ENCODE results near the gene VTCN1. TPM values are rescaled to one million over a fixed set of nuclear protein-coding genes. Genes with fewer than 3 reads are reported as not detected.

Gene VTCN1
- total and polyA plus RNA-seq, 3 experiments from 2014 or later: not detected

- H3K4me1 ChIP-seq (ENCODE audit: insufficient read depth, low read length): no peaks in the 10 kb centered on the region
- no peaks in the 10 kb centered on the region for H3K27me3 ChIP-seq (ENCODE audit: insufficient read depth, low read length, poor library complexity, severe bottlenecking)
- no peaks in the 10 kb centered on the region for H3K36me3 Mint-ChIP-seq
- no peak for DNase-seq
- no peaks in the 10 kb centered on the region for H3K9me3 Mint-ChIP-seq
- no peaks in the 10 kb centered on the region for H3K36me3 ChIP-seq (ENCODE audit: insufficient read depth, low read length)
- no peak overlapping the region for H3K27ac ChIP-seq (ENCODE audit: low read depth, low read length)
- H3K4me3 ChIP-seq (ENCODE audit: low read length): no peak overlapping the region
- no peak overlapping the region for H3K4me3 Mint-ChIP-seq
- CTCF ChIA-PET: no interaction called here
- no peak overlapping the region for H3K27ac Mint-ChIP-seq
- no peaks in the 10 kb centered on the region for H3K4me1 Mint-ChIP-seq
- POLR2A ChIA-PET: no interaction called here
- peaks cover 0 to 3% of the 10 kb centered on the region in 2 donors for H3K27me3 Mint-ChIP-seq
- no peaks in the 10 kb centered on the region for H3K9me3 ChIP-seq (ENCODE audit: low read length)
Observed at GRCh38 chr1:117173006-117173405, 37.7 kb downstream of the VTCN1 start.

GRCh38 chr1:117171900-117172511 lies 38.7 kb downstream of the VTCN1 start:
- no peak for DNase-seq
- H3K4me1 ChIP-seq (ENCODE audit: insufficient read depth, low read length): no peaks in the 10 kb centered on the region
- Mint-ChIP-seq H3K36me3 (no peaks in the 10 kb centered on the region), H3K4me1 (no peaks in the 10 kb centered on the region), H3K4me3 (no peak overlapping the region), H3K27ac (no peak overlapping the region), H3K9me3 (no peaks in the 10 kb centered on the region), H3K27me3 (peaks cover 4 to 5% of the 10 kb centered on the region in 2 donors)
- ChIA-PET CTCF (no interaction called here), POLR2A (no interaction called here)
- H3K9me3 ChIP-seq (ENCODE audit: low read length): no peaks in the 10 kb centered on the region
- no peak overlapping the region for H3K4me3 ChIP-seq (ENCODE audit: low read length)
- no peak overlapping the region for H3K27ac ChIP-seq (ENCODE audit: low read depth, low read length)
- no peaks in the 10 kb centered on the region for H3K36me3 ChIP-seq (ENCODE audit: insufficient read depth, low read length)
- no peaks in the 10 kb centered on the region for H3K27me3 ChIP-seq (ENCODE audit: insufficient read depth, low read length, poor library complexity, severe bottlenecking)

GRCh38 chr1:117169871-117170596 lies 40.7 kb downstream of the VTCN1 start:
- Mint-ChIP-seq H3K9me3 (no peaks in the 10 kb centered on the region), H3K27me3 (peaks cover 4 to 5% of the 10 kb centered on the region in 2 donors), H3K27ac (no peak overlapping the region), H3K4me3 (no peak overlapping the region), H3K4me1 (no peaks in the 10 kb centered on the region), H3K36me3 (no peaks in the 10 kb centered on the region)
- POLR2A ChIA-PET: no interaction called here
- H3K36me3 ChIP-seq (ENCODE audit: insufficient read depth, low read length): no peaks in the 10 kb centered on the region
- CTCF ChIA-PET: no interaction called here
- H3K4me3 ChIP-seq (ENCODE audit: low read length): no peak overlapping the region
- no peak for DNase-seq
- H3K4me1 ChIP-seq (ENCODE audit: insufficient read depth, low read length): no peaks in the 10 kb centered on the region
- no peaks in the 10 kb centered on the region for H3K9me3 ChIP-seq (ENCODE audit: low read length)
- no peaks in the 10 kb centered on the region for H3K27me3 ChIP-seq (ENCODE audit: insufficient read depth, low read length, poor library complexity, severe bottlenecking)
- H3K27ac ChIP-seq (ENCODE audit: low read depth, low read length): no peak overlapping the region

GRCh38 chr1:117167402-117167801 lies 43.3 kb downstream of the VTCN1 start:
- H3K36me3 ChIP-seq (ENCODE audit: insufficient read depth, low read length): no peaks in the 10 kb centered on the region
- DNase-seq: no peak
- ChIA-PET POLR2A (interaction anchor here (0.7 kb wide), 1 partner anchor 418 kb away, joined by 3 read pairs; no protein-coding TSS in a partner anchor), CTCF (no interaction called here)
- H3K4me1 ChIP-seq (ENCODE audit: insufficient read depth, low read length): no peaks in the 10 kb centered on the region
- H3K4me1 Mint-ChIP-seq: no peaks in the 10 kb centered on the region
- H3K27ac ChIP-seq (ENCODE audit: low read depth, low read length): no peak overlapping the region
- peaks cover 9 to 17% of the 10 kb centered on the region in 2 donors for H3K27me3 Mint-ChIP-seq
- no peaks in the 10 kb centered on the region for H3K9me3 ChIP-seq (ENCODE audit: low read length)
- no peak overlapping the region for H3K4me3 ChIP-seq (ENCODE audit: low read length)
- no peak overlapping the region for H3K4me3 Mint-ChIP-seq
- no peaks in the 10 kb centered on the region for H3K36me3 Mint-ChIP-seq
- H3K9me3 Mint-ChIP-seq: no peaks in the 10 kb centered on the region
- no peaks in the 10 kb centered on the region for H3K27me3 ChIP-seq (ENCODE audit: insufficient read depth, low read length, poor library complexity, severe bottlenecking)
- H3K27ac Mint-ChIP-seq: peak overlapping the region in 2 of 8 donors; percentile 34 to 66

GRCh38 chr1:117166076-117166475 lies 44.7 kb downstream of the VTCN1 start:
- Mint-ChIP-seq H3K4me3 (no peak overlapping the region), H3K9me3 (no peaks in the 10 kb centered on the region), H3K27ac (no peak overlapping the region), H3K4me1 (no peaks in the 10 kb centered on the region), H3K27me3 (peaks cover 12 to 30% of the 10 kb centered on the region in 2 donors), H3K36me3 (no peaks in the 10 kb centered on the region)
- no peaks in the 10 kb centered on the region for H3K27me3 ChIP-seq (ENCODE audit: insufficient read depth, low read length, poor library complexity, severe bottlenecking)
- no peaks in the 10 kb centered on the region for H3K4me1 ChIP-seq (ENCODE audit: insufficient read depth, low read length)
- no peak overlapping the region for H3K27ac ChIP-seq (ENCODE audit: low read depth, low read length)
- no peaks in the 10 kb centered on the region for H3K9me3 ChIP-seq (ENCODE audit: low read length)
- H3K36me3 ChIP-seq (ENCODE audit: insufficient read depth, low read length): no peaks in the 10 kb centered on the region
- ChIA-PET CTCF (no interaction called here), POLR2A (no interaction called here)
- no peak overlapping the region for H3K4me3 ChIP-seq (ENCODE audit: low read length)
- no peak for DNase-seq

- Mint-ChIP-seq H3K36me3 (no peaks in the 10 kb centered on the region), H3K9me3 (no peaks in the 10 kb centered on the region), H3K27me3 (peaks cover 14 to 43% of the 10 kb centered on the region in 2 donors), H3K27ac (no peak overlapping the region), H3K4me3 (no peak overlapping the region), H3K4me1 (no peaks in the 10 kb centered on the region)
- no peaks in the 10 kb centered on the region for H3K27me3 ChIP-seq (ENCODE audit: insufficient read depth, low read length, poor library complexity, severe bottlenecking)
- POLR2A ChIA-PET: no interaction called here
- no peaks in the 10 kb centered on the region for H3K9me3 ChIP-seq (ENCODE audit: low read length)
- no peak for DNase-seq
- no peak overlapping the region for H3K27ac ChIP-seq (ENCODE audit: low read depth, low read length)
- H3K36me3 ChIP-seq (ENCODE audit: insufficient read depth, low read length): no peaks in the 10 kb centered on the region
- CTCF ChIA-PET: no interaction called here
- no peak overlapping the region for H3K4me3 ChIP-seq (ENCODE audit: low read length)
- H3K4me1 ChIP-seq (ENCODE audit: insufficient read depth, low read length): no peaks in the 10 kb centered on the region
Observed at GRCh38 chr1:117164209-117164608, 46.5 kb downstream of the VTCN1 start.

- Histone ChIP-seq H3K9me3 (ENCODE audit: low read length) (no peaks in the 10 kb centered on the region), H3K36me3 (ENCODE audit: insufficient read depth, low read length) (no peaks in the 10 kb centered on the region), H3K27ac (ENCODE audit: low read depth, low read length) (no peak overlapping the region), H3K4me1 (ENCODE audit: insufficient read depth, low read length) (no peaks in the 10 kb centered on the region), H3K4me3 (ENCODE audit: low read length) (no peak overlapping the region), H3K27me3 (ENCODE audit: insufficient read depth, low read length, poor library complexity, severe bottlenecking) (no peaks in the 10 kb centered on the region)
- peaks cover 0 to 2% (median 0%) of the 10 kb centered on the region in 3 donors for H3K36me3 Mint-ChIP-seq
- H3K27ac Mint-ChIP-seq: no peak overlapping the region
- no peak for DNase-seq
- no peak overlapping the region for H3K4me3 Mint-ChIP-seq
- H3K9me3 Mint-ChIP-seq: no peaks in the 10 kb centered on the region
- ChIA-PET POLR2A (no interaction called here), CTCF (no interaction called here)
- peaks cover 11 to 52% of the 10 kb centered on the region in 2 donors for H3K27me3 Mint-ChIP-seq
- no peaks in the 10 kb centered on the region for H3K4me1 Mint-ChIP-seq
Observed at GRCh38 chr1:117162816-117163215, 47.9 kb downstream of the VTCN1 start.

- POLR2A ChIA-PET: no interaction called here
- H3K27ac ChIP-seq (ENCODE audit: low read depth, low read length): no peak overlapping the region
- no peaks in the 10 kb centered on the region for H3K4me1 ChIP-seq (ENCODE audit: insufficient read depth, low read length)
- no peaks in the 10 kb centered on the region for H3K36me3 ChIP-seq (ENCODE audit: insufficient read depth, low read length)
- H3K9me3 Mint-ChIP-seq: no peaks in the 10 kb centered on the region
- CTCF ChIA-PET: no interaction called here
- peaks cover 0 to 2% (median 0%) of the 10 kb centered on the region in 3 donors for H3K36me3 Mint-ChIP-seq
- peaks cover 9 to 56% of the 10 kb centered on the region in 2 donors for H3K27me3 Mint-ChIP-seq
- no peak for DNase-seq
- H3K9me3 ChIP-seq (ENCODE audit: low read length): no peaks in the 10 kb centered on the region
- H3K27ac Mint-ChIP-seq: no peak overlapping the region
- H3K4me1 Mint-ChIP-seq: no peaks in the 10 kb centered on the region
- no peaks in the 10 kb centered on the region for H3K27me3 ChIP-seq (ENCODE audit: insufficient read depth, low read length, poor library complexity, severe bottlenecking)
- no peak overlapping the region for H3K4me3 Mint-ChIP-seq
- H3K4me3 ChIP-seq (ENCODE audit: low read length): no peak overlapping the region
Observed at GRCh38 chr1:117161887-117162286, 48.8 kb downstream of the VTCN1 start.

All from CD8-positive, alpha-beta memory T cell (primary cell).